Lung (tissue), 12 donors: ENCODE results near the gene CLRN1. TPM values are rescaled to one million over a fixed set of nuclear protein-coding genes. Genes with fewer than 3 reads are reported as not detected.

Source experiments
- ATAC-seq: fragments of 200-7000 bp; cut with Tn5 transposase; one replicate; pipeline ENCODE4 v1.9.1; 2020; ENCODE audit warnings: moderate number of reproducible peaks; ENCODE audit not compliant: insufficient read depth, low FRiP score
- DNase-seq, 3 donors: peaks; one replicate each; pipeline ENCODE4 v3.0.0-alpha.2; 2013 to 2017
- H3K27ac ChIP-seq, 2 donors: one replicate each; pipeline ENCODE4 v1.5.1; 2013; ENCODE audit warnings: mild to moderate bottlenecking in 2 of 2, moderate library complexity in 2 of 2, control low read depth in 1 of 2, inconsistent platforms in 1 of 2, low read depth in 1 of 2, low read length in 1 of 2
- H3K27me3 ChIP-seq, 3 donors: one replicate each; pipeline ENCODE4 v1.5.1; 2013; ENCODE audit warnings: low read length in 2 of 3; ENCODE audit not compliant: control insufficient read depth in 3 of 3, insufficient read depth in 3 of 3
- H3K36me3 ChIP-seq, 4 donors: one replicate each; pipeline ENCODE4 v1.5.1; 2013; ENCODE audit warnings: low read length in 4 of 4, mild to moderate bottlenecking in 1 of 4, moderate library complexity in 1 of 4; ENCODE audit not compliant: control insufficient read depth in 4 of 4, insufficient read depth in 4 of 4
- H3K4me1 ChIP-seq, 5 donors: one replicate each; pipeline ENCODE4 v1.5.1; 2013; ENCODE audit warnings: low read length in 5 of 5, mild to moderate bottlenecking in 2 of 5, moderate library complexity in 1 of 5; ENCODE audit not compliant: control insufficient read depth in 5 of 5, insufficient read depth in 5 of 5
- H3K4me3 ChIP-seq: one replicate; pipeline ENCODE4 v1.5.1; 2013; ENCODE audit warnings: mild to moderate bottlenecking, control low read depth, moderate library complexity
- H3K9ac ChIP-seq, 2 donors: one replicate each; pipeline ENCODE4 v1.5.1; 2013; ENCODE audit warnings: low read length in 2 of 2, control low read depth in 1 of 2; ENCODE audit not compliant: insufficient read depth in 1 of 2
- H3K9me3 ChIP-seq, 4 donors: one replicate each; pipeline ENCODE4 v1.5.1; 2013; ENCODE audit warnings: low read length in 3 of 4, mild to moderate bottlenecking in 1 of 4, moderate library complexity in 1 of 4; ENCODE audit not compliant: control insufficient read depth in 4 of 4, insufficient read depth in 3 of 4
- CTCF ChIP-seq: IDR thresholded peaks from 2 replicates; pipeline ENCODE4 v1.5.1; 2012; ENCODE audit warnings: mild to moderate bottlenecking; ENCODE audit errors: control extremely low read depth, extremely low read depth
- WGBS, 2 donors: extraction: QIAGEN DNeasy Blood & Tissue Kit; methylation state at CpG; one replicate each; pipeline ENCODE4 v1.1.7; 2013; 5-methylcytosine and 5-hydroxymethylcytosine counted together
- polyA plus RNA-seq, 2 donors: library from polyadenylated mRNA; stranded (reverse); fragments of 200-250 nt; gene quantifications; one replicate each; pipeline ENCODE4 v1.2.1, GENCODE V29; 2013
- total RNA-seq, 2 donors: library from RNA; depleted of rRNA in 1 of 2; stranded (reverse); fragments of >200 nt in 1 of 2; gene quantifications; one replicate each; pipeline ENCODE4 v1.2.1, GENCODE V29; 2014 to 2021
- donor health status: control.
- donor health status: control.
- donor health status: Bipolar disorder and iron deficiency.
- donor health status: healthy.
- donor health status: DM: yes; HTN: yes; CAD: no.

Gene CLRN1
- total and polyA plus RNA-seq, 4 donors: not detected

- H3K36me3 ChIP-seq: no peaks in the 10 kb centered on the region
- H3K27ac ChIP-seq: no peak overlapping the region
- DNase-seq (no peak), ATAC-seq (no peak)
- no peaks in the 10 kb centered on the region for H3K27me3 ChIP-seq
- H3K9ac ChIP-seq: no peak overlapping the region
- no peak overlapping the region for H3K4me3 ChIP-seq
- H3K4me1 ChIP-seq: no peaks in the 10 kb centered on the region
- H3K9me3 ChIP-seq: no peaks in the 10 kb centered on the region
- TF ChIP-seq CTCF: no peak
These were observed 13.2 kb upstream of the CLRN1 start for GRCh38 chr3:150985711-150986110.

GRCh38 chr3:150984066-150984465 lies 11.5 kb upstream of the CLRN1 start:
- no peak overlapping the region for H3K9ac ChIP-seq
- no peaks in the 10 kb centered on the region for H3K36me3 ChIP-seq
- H3K27me3 ChIP-seq: no peaks in the 10 kb centered on the region
- DNase-seq (no peak), ATAC-seq (no peak)
- no peaks in the 10 kb centered on the region for H3K4me1 ChIP-seq
- no peak for TF ChIP-seq CTCF
- no peaks in the 10 kb centered on the region for H3K9me3 ChIP-seq
- no peak overlapping the region for H3K4me3 ChIP-seq
- no peak overlapping the region for H3K27ac ChIP-seq

- H3K27ac ChIP-seq: no peak overlapping the region
- WGBS, 2 donors: 95% methylated on average over 4 of the region's 4 CpGs
- H3K27me3 ChIP-seq: no peaks in the 10 kb centered on the region
- no peaks in the 10 kb centered on the region for H3K36me3 ChIP-seq
- DNase-seq: no peak
- H3K4me1 ChIP-seq: no peaks in the 10 kb centered on the region
- no peak overlapping the region for H3K4me3 ChIP-seq
- no peak overlapping the region for H3K9ac ChIP-seq
- ATAC-seq: no peak
- no peak for TF ChIP-seq CTCF
- no peaks in the 10 kb centered on the region for H3K9me3 ChIP-seq
These were observed 6.1 kb upstream of the CLRN1 start for GRCh38 chr3:150978566-150979148.

- no peaks in the 10 kb centered on the region for H3K4me1 ChIP-seq
- no peaks in the 10 kb centered on the region for H3K36me3 ChIP-seq
- no peaks in the 10 kb centered on the region for H3K27me3 ChIP-seq
- ATAC-seq (no peak), DNase-seq (no peak)
- no peak overlapping the region for H3K4me3 ChIP-seq
- H3K9me3 ChIP-seq: peaks cover 0 to 2% (median 0%) of the 10 kb centered on the region in 4 donors
- no peak for TF ChIP-seq CTCF
- no peak overlapping the region for H3K27ac ChIP-seq
- H3K9ac ChIP-seq: no peak overlapping the region
- 76 to 83% methylated on average over 3 of the region's 3 CpGs for WGBS, 2 donors
These were observed 3.5 kb upstream of the CLRN1 start for GRCh38 chr3:150975992-150976368.
